ENCODE results near the gene INSR.

The INSR gene

GRCh38 chr19:7197760-7198696, 96.2 kb downstream of the INSR start (continued):
- TF ChIP-seq ELK4 (IDR thresholded peaks at IDR 0.05; ENCODE audit: borderline replicate concordance, low read depth, low read length), result no peak
- peak; percentile 26 for TF ChIP-seq ZNF623 (tag by site-specific recombination; IDR thresholded peaks at IDR 0.05)
- TF ChIP-seq ZSCAN16 (tag by site-specific recombination; IDR thresholded peaks at IDR 0.05), result no peak
- TF ChIP-seq ZNF423 (tag by site-specific recombination; IDR thresholded peaks at IDR 0.05), result no peak
- TF ChIP-seq ZNF341 (tag by site-specific recombination; IDR thresholded peaks at IDR 0.05; ENCODE audit: low read depth), result no peak
- no peak for TF ChIP-seq ZNF354C (tag by site-specific recombination; IDR thresholded peaks at IDR 0.05; ENCODE audit: borderline replicate concordance, low read depth)
- TF ChIP-seq ZXDB (tag by site-specific recombination; IDR thresholded peaks at IDR 0.05), result peak; percentile 74
- TF ChIP-seq ZNF626 (tag by site-specific recombination; IDR thresholded peaks at IDR 0.05), result no peak
- TF ChIP-seq KLF8 (tag by site-specific recombination; IDR thresholded peaks at IDR 0.05), result peak; percentile 93; the same call in 1 of the 2 replicates
- peak; percentile 88 for TF ChIP-seq ZBTB48 (tag by site-specific recombination; IDR thresholded peaks at IDR 0.05)
- TF ChIP-seq TCF7L2 (IDR thresholded peaks at IDR 0.05; ENCODE audit: borderline replicate concordance, low read depth, low read length), result no peak
- TF ChIP-seq ZNF660 (tag by site-specific recombination; IDR thresholded peaks at IDR 0.05), result peak; percentile 60; the same call in 1 of the 2 replicates
- TF ChIP-seq ZNF302 (tag by site-specific recombination; IDR thresholded peaks at IDR 0.05; ENCODE audit: low read depth), result no peak
- TF ChIP-seq ZNF350 (tag by site-specific recombination; IDR thresholded peaks at IDR 0.05), result no peak
- no peak for TF ChIP-seq ZNF571 (tag by site-specific recombination; IDR thresholded peaks at IDR 0.05)
- TF ChIP-seq GFI1B (tag by site-specific recombination; IDR thresholded peaks at IDR 0.05), result no peak
- TF ChIP-seq BCL11B (tag by site-specific recombination; IDR thresholded peaks at IDR 0.05; ENCODE audit: low read depth), result peak; percentile 74; the same call in 1 of the 2 replicates
- no peak for TF ChIP-seq PBX3 (CRISPR knock-in tag; IDR thresholded peaks at IDR 0.05)
- TF ChIP-seq ZBTB17 (tag by site-specific recombination; IDR thresholded peaks at IDR 0.05), result peak; percentile 28
- TF ChIP-seq ZNF514 (tag by site-specific recombination; IDR thresholded peaks at IDR 0.05), result no peak
- TF ChIP-seq HOXA7 (CRISPR knock-in tag; IDR thresholded peaks at IDR 0.05; ENCODE audit: borderline replicate concordance), result no peak
- peak; percentile 70 for TF ChIP-seq ZIC2 (tag by site-specific recombination; IDR thresholded peaks at IDR 0.05)
- TF ChIP-seq ZNF16 (tag by site-specific recombination; IDR thresholded peaks at IDR 0.05; ENCODE audit: low read depth), result no peak
- TF ChIP-seq ZNF449 (tag by site-specific recombination; IDR thresholded peaks at IDR 0.05), result no peak
- no peak for TF ChIP-seq ZNF221 (tag by site-specific recombination; IDR thresholded peaks at IDR 0.05; ENCODE audit: borderline replicate concordance)
- no peak for TF ChIP-seq INSM2 (tag by site-specific recombination; IDR thresholded peaks at IDR 0.05)
- no peak for TF ChIP-seq ZNF274 (IDR thresholded peaks at IDR 0.05; ENCODE audit: low read length)
- no peak for TF ChIP-seq ZNF274 (tag by site-specific recombination; IDR thresholded peaks at IDR 0.05; ENCODE audit: borderline replicate concordance)
- peak; percentile 72; the same call in 1 of the 2 replicates for TF ChIP-seq KLF17 (tag by site-specific recombination; IDR thresholded peaks at IDR 0.05)
- TF ChIP-seq FEZF1 (tag by site-specific recombination; IDR thresholded peaks at IDR 0.05), result no peak
- no peak for TF ChIP-seq ZNF2 (tag by site-specific recombination; IDR thresholded peaks at IDR 0.05)
- TF ChIP-seq KLF16 (tag by site-specific recombination; IDR thresholded peaks at IDR 0.05), result peak; percentile 98
- TF ChIP-seq MEIS1 (CRISPR knock-in tag; IDR thresholded peaks at IDR 0.05; ENCODE audit: borderline replicate concordance), result no peak
- TF ChIP-seq ZNF248 (tag by site-specific recombination; IDR thresholded peaks at IDR 0.05), result no peak
- TF ChIP-seq ZNF138 (tag by site-specific recombination; IDR thresholded peaks at IDR 0.05; ENCODE audit: borderline replicate concordance), result no peak
